HG03108 (cell line): ENCODE results near the gene ZIC1.

Experiments used
- ATAC-seq: cut with Tn5 transposase; IDR thresholded peaks from one replicate; pipeline ENCODE4 v1.9.1; 2021; ENCODE audit warnings: moderate library complexity; ENCODE audit not compliant: unreplicated experiment

ZIC1 gene

DNA sequence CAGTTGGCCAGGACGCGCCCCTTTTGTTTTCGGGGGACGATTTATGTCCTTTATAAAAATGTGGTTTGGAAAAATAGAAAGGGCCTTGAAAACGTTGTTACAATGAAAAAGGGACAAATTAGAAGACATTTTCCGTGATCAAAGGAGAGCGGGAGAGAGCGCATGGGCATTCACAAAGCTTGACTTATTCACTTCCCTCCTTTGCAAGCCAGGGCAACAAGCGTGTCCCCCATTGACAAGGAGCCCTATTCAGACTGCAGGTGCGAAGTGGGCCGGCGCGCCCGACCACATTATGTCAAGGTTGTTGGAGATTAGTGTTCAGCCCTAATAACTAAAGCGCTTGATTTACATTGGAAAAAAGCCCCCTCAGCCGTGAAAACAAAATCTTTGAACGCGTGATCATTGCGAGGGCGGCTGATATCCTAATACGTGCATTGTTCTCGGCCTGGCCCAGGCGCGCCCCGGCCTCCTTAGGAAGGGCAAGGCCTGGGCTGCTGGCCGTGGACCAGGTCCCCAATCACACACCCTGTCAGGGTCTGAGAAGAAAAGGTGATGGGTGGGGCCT, 28.7 kb upstream of the ZIC1 start:
- no peak for ATAC-seq

DNA sequence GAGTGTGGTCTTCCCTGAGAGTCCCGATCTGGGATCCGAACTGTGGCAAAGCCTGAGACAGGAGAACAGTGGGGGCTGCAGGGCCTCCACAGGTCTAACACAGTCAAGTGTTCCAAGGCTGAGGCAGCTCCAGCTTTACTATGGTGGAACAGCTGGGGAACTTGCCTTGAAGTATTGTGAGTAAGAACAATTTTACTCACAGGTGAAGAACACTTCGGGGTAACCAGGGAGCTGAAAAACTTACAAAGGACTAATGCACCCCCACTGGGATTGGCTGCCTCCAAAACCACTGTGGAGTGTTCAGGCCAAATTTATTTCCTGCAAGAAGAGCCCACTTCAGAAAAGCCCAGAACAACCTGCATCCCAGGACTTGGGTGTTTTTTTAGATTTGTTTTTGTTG, 28.2 kb upstream of the ZIC1 start:
- ATAC-seq: no peak

DNA sequence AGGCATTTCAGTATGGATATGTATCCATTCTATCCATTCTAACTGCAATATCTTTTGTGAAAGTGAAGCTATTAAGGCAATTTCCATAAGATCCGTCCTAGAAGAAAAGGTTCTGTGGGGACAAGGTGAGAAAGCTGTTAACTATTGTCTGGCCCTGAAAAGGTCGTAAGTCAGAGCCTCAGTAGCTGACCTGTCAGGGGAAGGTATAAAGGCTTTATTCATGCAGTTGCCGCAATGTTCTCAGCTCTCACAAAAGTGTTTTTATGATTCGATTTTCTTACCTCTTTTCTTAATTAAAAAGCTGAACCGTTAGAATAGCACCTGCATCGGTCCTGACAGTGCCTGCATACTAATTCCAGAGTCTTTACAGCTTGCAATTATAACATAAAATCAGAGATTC, 27.6 kb upstream of the ZIC1 start:
- no peak for ATAC-seq

DNA sequence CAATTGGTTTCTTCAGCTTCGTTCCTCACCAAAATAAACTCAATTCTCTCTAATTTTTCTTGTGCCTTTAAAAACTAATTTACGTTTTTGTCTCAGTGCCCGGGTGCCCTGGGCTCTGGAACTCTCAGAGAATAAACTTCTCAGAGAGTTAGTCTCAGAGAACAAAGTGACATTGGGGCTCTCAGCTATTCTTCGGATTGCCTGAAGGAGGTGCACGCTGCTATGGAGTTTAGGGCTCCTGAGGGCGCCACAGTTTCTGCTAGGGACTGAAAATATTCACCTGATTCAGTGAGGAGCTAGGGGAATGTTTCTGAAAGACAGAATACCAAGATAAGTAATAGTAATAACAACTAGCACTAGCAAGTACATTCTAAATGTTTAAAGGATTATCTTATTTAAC, 25.5 kb upstream of the ZIC1 start:
- ATAC-seq: no peak

DNA sequence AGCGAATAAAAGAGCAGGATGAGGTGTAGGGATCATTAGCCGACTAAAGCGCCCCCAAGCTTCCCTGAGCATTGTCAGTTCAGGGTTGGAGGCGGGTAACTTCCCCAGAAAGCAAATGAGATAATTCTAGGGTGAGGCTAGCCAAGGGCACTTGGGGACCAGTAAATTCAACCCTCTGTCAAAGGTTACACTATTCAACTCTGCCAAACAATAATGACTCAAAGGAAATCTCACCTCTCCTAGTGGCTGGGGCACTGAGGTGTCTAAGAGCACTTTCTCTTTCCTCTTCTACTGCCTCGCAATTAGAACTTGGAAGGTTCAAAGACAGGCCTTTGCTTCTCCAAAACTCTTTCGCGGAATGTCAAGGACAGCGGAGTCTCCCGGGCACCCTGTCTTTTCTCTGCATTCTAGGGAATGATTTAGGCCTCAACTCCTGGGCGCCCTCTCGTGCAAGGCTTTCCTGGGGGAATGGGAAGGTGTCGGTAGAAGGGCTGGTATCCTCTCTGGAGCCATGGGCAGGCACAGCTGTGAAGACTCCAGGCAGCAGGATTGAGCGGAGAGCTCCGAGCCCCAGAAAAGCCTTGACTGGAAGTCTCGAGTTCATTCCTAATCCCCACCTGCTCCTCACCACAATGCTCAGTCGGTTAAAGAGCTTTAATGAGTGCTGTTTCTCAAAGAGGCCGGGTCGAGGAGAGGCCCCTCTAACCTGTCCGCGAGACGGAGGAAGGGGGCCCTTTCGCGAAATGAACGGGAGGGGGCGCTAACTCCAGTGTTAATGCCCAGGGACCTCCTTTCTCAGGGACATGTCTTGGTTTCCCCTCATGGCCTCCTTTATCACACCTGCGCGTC, 24.7 kb upstream of the ZIC1 start:
- no peak for ATAC-seq

DNA sequence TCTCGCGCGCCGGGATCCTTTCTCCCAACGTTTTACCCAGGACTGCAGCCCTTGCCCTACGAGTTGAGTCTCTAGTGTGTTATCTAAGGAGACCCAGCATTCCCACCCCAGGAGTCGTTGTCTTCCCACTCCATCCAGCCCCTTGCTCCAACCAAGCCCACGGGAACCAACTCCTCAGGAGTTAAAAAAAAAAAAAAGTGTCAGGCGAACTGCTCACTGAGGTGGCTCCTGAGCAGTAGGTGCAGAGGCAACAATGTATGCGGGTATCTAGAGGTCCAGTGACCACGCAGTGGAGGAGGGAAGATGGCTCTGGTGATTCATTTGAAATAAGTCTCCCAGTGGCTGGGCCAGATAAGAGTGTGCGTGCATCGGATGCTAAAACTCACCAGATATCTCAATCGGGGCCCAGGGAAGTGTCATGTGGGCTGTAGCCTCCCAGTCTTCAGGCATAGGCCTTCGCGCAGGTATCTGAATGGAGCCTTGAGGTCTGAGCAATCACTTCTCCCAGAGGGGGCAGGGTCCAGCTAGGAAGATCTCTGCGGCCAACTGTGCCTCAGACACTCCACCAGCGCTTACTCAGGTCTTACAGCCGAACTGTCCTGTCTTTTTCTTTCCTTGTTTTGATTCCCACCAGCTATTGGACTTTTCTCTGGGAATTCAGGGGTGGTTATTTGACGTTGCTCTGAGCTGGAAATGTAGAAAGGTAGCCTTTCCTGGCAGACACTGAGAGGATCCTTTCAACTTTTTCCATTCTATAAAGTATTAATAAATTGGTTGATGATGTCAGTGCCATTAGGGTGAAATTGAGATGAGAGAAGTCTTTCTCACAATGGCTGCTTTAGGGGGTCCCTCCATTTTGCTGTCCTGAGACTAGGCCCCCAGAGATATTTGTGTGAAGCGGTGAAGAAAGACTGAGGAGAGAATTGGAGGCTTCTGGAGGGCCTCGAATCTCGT, 23.8 kb upstream of the ZIC1 start:
- no peak for ATAC-seq

DNA sequence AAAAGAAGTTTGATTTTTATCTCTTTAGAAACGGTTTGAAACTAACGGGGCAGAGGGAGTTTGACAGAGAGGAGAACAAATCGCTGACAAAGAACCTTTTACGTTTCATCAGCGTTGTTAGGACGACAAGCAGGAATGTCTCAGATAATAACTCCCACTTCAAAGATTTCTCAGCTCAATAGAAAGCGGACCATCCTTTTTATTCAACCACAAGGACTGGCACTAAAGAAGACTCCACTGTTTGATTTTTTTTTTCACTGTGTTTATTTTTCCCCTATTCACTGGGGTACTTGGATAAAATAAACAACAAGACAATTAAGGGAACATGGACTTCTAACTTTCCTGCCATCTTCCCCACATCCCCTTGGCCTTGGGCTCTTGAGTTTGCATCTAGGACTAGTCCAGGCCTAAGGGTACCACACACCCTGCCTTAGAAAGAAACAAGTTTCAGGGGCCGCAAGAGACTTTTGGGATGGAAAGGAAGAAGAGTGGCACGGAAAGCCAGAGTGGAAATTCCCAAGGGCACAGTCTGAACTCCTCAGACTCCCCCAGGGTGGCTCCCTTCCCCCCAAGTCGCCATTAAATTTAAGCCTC, 21.8 kb upstream of the ZIC1 start:
- no peak for ATAC-seq

DNA sequence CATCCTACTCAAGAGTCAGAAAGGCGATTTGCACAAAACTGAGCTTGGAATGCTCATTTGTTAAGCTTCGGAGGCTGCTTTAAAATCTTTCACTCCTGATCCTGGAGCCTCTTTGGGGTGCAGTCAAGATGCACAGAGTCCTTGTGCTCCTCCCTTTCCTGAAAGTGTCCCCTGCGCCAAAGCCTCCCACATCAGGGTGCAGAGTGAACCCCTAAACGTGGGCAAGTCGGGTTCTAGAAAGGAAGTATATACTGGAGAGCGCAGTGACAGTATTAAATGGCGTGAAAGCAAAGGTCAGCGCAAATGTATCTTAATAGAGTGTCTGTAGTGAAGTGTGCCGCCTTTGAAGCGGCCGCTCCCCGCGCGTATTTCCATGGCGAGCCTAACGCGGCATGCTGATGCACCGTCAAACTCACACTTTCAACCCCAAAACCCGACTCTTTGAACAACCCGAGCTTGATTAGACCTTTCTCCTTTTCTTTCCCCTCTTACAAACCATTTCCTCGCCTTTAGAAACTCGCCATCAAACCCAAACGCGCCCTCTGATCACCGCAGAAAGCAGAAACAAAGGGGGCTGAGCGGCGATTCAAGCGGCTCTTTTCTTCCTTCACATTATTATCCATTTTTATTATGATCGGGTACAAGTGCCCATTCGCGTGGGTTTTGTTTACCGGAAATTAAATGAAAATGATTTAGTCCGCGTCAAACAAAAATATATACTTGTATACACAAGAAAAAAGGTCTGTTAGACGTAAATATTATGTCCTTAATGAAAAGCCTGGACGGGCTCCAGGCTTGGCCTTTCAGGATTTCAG, 21.1 kb upstream of the ZIC1 start:
- no peak for ATAC-seq

DNA sequence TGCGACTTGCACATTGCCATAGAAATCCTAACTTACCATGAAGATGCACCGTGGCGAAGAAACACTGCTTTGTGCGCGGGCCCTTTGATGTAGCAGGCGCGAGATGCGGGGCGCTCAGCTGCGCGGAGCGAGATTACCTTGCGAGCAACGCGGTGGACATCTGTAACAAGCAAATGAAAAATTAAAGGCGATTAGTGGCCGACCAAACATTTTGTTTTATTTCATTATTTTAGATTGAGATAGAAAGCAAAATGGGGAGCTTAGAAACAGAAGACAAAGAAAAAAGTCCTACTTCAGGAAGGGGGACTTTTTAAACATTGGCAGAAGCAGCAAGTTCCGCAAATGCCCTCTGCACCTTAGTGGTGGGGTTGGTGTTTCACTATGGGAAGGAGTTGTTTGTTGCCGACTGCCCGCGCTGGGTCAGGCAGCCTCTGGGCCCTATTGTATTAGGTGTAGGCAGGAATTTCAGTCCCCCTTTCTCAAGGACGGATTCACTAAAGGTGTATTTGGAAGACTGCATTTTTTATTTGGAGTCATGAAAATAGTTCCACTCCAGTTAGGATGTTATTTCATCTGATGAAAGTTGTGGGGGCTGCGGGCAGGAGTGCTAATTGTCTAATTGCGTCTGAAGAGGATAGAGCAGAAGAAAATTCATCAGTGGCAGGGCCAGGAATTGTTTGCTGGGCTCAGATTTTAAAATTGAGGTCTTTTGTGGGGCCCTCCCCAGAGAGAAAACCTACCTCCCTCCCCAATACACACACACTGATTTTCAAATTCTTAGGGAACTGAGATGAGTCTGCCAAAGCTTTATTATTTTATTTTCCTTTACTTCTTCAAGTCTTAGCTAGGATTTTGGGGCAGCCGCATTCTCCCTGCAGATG, 20.2 kb upstream of the ZIC1 start:
- ATAC-seq: no peak

DNA sequence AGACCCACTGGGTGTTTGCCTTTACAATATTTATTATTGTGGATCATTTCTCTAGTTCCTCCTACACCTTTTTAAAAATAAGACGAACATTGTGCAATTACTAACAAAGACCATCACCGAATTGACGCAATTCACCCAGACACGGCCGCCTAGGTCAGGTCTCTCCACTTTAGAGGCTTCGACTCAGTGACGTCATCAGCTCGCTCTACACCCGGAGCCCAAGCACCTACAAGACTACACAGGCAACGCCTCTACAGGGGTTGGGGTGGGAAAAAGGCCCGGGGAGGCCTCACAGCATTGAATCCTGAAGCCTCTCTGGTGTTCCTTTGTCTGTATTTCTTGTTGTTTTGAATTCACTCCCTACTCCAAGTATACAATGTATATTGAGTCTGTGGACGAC, 19.4 kb upstream of the ZIC1 start:
- ATAC-seq: no peak

DNA sequence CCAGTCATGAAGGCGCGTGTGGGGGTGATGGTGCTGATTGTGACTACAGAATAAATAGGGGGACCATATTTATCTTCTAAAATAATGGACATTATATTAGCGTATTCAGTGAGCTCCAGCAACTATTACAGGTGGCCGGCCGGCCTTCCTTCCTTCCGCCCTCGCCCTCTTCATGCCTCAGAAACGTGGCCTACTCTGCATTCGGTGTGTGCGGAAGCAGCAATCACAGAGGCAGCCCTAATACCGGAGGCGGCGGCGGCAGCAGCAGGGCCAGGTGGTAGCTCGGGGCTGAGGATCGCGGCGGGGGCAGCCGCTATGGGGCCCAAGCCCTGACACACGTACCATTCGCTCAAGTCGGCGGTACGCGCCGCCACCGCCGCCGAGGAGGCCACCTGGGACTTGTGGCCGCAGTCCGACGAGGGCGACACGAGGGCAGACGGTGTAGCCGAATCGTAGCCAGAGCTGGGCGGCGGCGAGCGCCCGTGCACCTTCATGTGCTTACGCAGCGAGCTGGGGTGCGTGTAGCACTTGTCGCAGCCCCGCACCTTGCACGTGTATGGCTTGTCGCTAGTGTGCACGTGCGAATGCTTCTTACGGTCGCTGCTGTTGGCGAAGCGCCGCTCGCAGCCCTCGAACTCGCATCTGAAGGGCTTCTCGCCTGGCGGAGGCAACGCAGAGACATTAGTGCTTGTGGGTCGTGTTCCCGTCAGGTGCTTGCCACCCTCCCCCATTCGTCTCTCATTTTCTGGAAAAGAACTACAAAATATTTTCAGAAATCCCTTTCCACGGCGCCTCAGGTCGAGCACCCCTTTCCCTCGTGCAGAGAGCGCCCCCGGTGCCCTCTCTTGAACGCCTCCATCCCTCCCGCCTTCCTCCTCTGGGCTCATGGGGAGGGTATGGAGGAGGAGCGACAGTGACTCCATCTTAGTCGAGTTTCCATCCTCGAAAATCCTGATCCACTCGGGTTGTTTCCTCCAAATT, 18.3 kb upstream of the ZIC1 start:
- no peak for ATAC-seq

DNA sequence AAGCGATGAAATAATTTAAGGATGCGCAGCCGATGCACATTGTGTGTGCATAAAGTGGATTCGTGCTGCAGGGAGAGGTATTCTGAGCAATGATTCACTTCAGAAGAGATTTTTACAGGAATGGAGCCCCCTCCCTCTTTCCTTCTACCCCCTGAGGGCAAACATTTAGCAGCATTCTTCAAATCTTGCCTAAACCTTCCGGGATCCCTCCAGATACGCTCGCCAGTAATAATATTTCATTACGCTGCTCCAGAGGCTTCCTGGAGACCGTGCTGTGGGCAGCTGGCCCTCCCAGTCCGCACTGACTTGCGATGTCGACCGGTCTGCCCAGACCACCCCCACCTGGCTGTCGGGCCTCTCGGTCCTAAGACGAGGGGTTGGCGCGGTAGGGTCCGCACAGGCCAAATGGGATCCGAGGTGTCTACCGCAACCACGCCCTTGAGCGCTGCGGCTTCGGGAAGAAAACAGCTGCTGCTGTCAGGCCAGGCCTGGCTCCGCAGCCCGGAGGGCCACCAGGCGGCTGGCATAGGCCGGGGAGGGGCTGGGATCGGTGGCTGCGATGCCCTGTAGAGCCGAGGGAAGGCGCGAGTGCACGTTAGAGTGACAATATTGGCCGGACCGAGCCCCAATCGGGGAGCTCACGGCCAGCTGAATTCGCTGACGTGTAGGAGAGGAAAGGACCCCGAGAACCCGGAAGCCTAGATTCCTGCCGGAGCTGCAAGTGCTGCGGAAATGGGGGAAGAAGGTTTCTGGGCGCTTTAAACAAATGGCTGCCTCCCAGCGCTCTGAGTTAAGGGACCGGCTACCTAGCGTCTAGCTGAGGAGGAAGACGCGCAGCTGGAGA, 17.2 kb upstream of the ZIC1 start:
- ATAC-seq: no peak

DNA sequence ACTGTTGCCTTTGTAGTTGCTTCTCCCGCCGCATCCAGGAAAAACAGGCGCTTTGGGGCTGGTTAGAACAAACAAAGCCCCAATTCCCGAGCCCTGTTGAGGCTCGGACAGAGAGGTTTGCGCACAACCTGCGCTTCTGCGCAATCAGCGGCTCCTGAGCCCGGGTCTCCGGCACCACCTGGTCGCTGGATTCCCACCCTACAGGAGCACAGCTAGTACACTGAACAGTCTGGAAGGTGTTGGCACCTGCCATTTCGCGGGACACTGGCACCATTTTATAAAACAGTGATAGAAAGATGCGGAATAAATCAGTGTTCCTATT, 16.6 kb upstream of the ZIC1 start:
- ATAC-seq: no peak

DNA sequence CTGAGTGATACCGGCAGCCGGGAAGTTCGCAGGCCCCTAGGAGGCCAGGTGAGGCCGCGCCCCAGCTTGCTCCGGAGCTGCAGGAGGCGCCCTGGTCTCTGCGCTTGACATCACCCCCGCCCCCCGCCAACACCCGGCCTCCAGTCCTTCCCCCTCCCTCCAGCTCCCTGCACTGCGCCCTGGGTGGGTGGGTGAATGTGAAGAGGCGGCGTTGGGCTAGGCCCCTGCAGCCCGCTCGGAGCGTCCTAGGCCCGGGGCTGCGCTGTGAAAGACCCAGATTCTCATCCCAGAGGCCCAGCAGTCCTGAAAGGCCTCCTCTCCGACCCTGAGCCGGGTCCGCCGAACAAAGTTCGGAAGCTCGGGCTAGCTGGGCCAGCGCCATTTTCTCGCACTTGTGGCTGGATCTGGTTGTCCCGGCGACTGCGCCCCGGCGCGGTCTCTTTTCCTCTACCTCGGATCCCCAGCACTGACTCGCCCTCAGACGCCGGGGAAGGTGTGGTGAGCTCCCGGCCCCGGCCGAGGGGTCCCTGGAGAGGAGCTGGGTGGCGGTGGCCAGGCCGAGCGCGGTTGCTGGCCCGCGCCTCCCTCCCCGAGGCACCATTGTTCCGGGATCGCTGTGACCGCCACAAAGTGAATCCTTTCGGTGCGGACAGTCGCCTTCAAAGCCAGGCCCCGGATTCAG, 15.8 kb upstream of the ZIC1 start:
- ATAC-seq: no peak

DNA sequence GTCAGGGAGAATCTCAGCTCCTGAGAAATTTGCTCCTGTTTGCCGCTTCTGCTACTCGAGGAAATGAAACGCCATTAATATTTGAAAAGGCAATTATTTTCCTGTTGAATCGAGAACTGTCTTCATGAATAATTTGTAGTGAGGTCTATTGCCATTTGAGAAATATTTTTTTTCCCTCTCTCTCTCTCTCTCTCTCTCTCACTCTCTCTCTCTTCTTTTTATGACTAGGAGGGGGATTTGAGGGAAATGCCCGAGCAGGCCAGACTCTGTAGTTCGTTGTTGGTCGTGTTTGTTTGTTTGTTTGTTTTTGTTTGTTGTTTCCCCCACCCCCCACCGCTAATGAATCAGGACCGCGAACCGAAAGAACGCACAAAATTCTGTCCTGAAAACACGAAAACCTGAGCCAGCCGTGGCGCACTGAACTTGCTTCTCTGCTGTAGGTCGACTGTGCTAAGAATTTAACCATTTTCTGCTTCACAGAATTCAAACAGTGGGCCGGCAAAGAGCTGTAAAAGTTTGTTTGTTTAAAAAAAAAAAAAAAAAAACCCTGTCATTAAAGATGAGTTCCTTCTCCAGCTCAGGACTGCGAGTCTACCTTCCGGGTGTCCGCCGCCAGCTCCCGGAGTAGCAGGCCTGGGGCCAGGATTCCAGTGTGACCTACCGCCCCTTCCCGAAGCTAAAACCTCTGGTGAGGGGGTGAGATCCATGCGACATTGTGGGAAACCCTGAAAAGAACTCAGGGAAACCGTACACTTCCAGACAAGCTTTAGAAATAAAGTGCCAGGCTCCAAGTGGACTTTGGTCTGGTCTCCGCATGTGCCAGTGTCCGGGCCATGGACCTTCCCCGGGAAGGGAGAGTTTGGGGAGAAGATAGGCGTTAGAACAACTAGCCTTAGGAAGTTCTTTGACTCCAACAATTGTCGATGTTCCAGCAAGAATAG, 15.0 kb upstream of the ZIC1 start:
- ATAC-seq: no peak

DNA sequence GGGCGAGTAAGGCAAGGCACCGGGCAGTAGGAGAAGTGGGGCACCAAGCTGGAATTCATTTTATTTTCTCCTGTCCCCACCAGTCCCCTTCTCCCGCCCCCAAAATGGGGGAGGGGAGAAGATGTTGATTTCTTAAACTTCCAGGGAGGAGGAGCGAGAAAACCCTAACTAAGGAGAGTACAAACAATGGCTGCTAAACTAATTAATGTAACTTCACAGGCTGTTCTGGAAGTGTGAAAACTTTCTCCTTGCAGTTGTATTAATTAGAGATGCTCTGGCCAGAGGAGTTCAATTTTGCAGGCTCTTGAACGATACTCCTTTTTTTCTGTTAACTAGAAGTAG, 14.3 kb upstream of the ZIC1 start:
- no peak for ATAC-seq
